HEK293T (cell line): ENCODE measurements around the gene SOX13.

Experiments used
- CTCF ChIA-PET: fragments of 350-600 bp; formaldehyde crosslinking; extraction: SDS; loops from one replicate; lab custom pipeline; 2021; ENCODE audit warnings: antibody characterized with exemption, inconsistent platforms; lab: Yijun Ruan, JAX
- POLR2A ChIA-PET: fragments of 350-600 bp; formaldehyde crosslinking; extraction: SDS; loops from one replicate; lab custom pipeline; 2020; ENCODE audit warnings: antibody characterized with exemption, inconsistent platforms; lab: Yijun Ruan, JAX
- DNase-seq: peaks from one replicate; pipeline ENCODE4 v3.0.0; 2012; ENCODE audit warnings: mixed read lengths; ENCODE audit errors: extremely low spot score
- ARNT ChIP-seq: fragments of 450-650 bp; IDR thresholded peaks from 2 replicates; pipeline ENCODE4 v1.6.1; 2017; ENCODE audit warnings: mild to moderate bottlenecking
- BHLHE40 ChIP-seq: fragments of 450-650 bp; IDR thresholded peaks from 2 replicates; pipeline ENCODE4 v1.6.1; 2016; ENCODE audit warnings: mild to moderate bottlenecking, moderate library complexity, borderline replicate concordance
- CTBP1 ChIP-seq: fragments of 450-650 bp; IDR thresholded peaks from 2 replicates; pipeline ENCODE4 v1.6.1; 2016; ENCODE audit warnings: borderline replicate concordance
- ELF4 ChIP-seq: fragments of 450-650 bp; IDR thresholded peaks from 2 replicates; pipeline ENCODE4 v1.6.1; 2017; ENCODE audit warnings: antibody characterized with exemption
- FOXA1 ChIP-seq: fragments of 450-650 bp; IDR thresholded peaks from 2 replicates; pipeline ENCODE4 v1.6.1; 2016; ENCODE audit warnings: mild to moderate bottlenecking
- FOXK2 ChIP-seq: fragments of 450-650 bp; IDR thresholded peaks from 2 replicates; pipeline ENCODE4 v1.6.1; 2016; ENCODE audit warnings: mild to moderate bottlenecking
- FOXM1 ChIP-seq: fragments of 450-650 bp; IDR thresholded peaks from 2 replicates; pipeline ENCODE4 v1.6.1; 2017; ENCODE audit warnings: mild to moderate bottlenecking, borderline replicate concordance
- HDGF ChIP-seq: fragments of 450-650 bp; IDR thresholded peaks from 2 replicates; pipeline ENCODE4 v1.6.1; 2017; ENCODE audit warnings: antibody characterized with exemption, borderline replicate concordance
- L3MBTL2 ChIP-seq: fragments of 450-650 bp; conservative IDR thresholded peaks from 2 replicates; pipeline ENCODE4 v1.6.1; 2016; ENCODE audit warnings: mild to moderate bottlenecking
- LEF1 ChIP-seq: fragments of 450-650 bp; IDR thresholded peaks from 2 replicates; pipeline ENCODE4 v1.6.1; 2017; ENCODE audit warnings: mild to moderate bottlenecking, borderline replicate concordance
- NFRKB ChIP-seq: fragments of 450-650 bp; IDR thresholded peaks from 2 replicates; pipeline ENCODE4 v1.6.1; 2016; ENCODE audit warnings: mild to moderate bottlenecking, moderate library complexity
- PKNOX1 ChIP-seq: fragments of 450-650 bp; IDR thresholded peaks from 2 replicates; pipeline ENCODE4 v1.6.1; 2016
- SP1 ChIP-seq: fragments of 450-650 bp; IDR thresholded peaks from 2 replicates; pipeline ENCODE4 v1.6.1; 2017
- SUZ12 ChIP-seq: fragments of 450-650 bp; IDR thresholded peaks from 2 replicates; pipeline ENCODE4 v1.6.1; 2016; ENCODE audit warnings: mild to moderate bottlenecking
- TARDBP ChIP-seq: fragments of 450-650 bp; IDR thresholded peaks from 2 replicates; pipeline ENCODE4 v1.6.1; 2016
- ZNF384 ChIP-seq: fragments of 450-650 bp; IDR thresholded peaks from 2 replicates; pipeline ENCODE4 v1.6.1; 2016

SOX13 gene

GRCh38 chr1:204067935-204068334 is 5.0 kb upstream of the SOX13 start:
- ChIA-PET POLR2A (no interaction called here), CTCF (no interaction called here)
- no peak for DNase-seq
- TF ChIP-seq ARNT (no peak), FOXK2 (no peak), SP1 (no peak), ZNF384 (no peak), BHLHE40 (no peak), SUZ12 (no peak), FOXA1 (no peak), NFRKB (no peak), TARDBP (no peak)

- no peak for DNase-seq
- CTCF ChIA-PET, result no interaction called here
- no peak for TF ChIP-seq CTBP1
- TF ChIP-seq ZNF384, result no peak
- no peak for TF ChIP-seq LEF1
- no peak for TF ChIP-seq HDGF
- POLR2A ChIA-PET, result no interaction called here
Observed at GRCh38 chr1:204069887-204070286, 3.0 kb upstream of the SOX13 start.

- ChIA-PET POLR2A (no interaction called here), CTCF (no interaction called here)
- no peak for DNase-seq
- no peak for TF ChIP-seq FOXA1
- no peak for TF ChIP-seq BHLHE40
- TF ChIP-seq FOXM1, result no peak
- TF ChIP-seq SUZ12, result no peak
- TF ChIP-seq ELF4, result no peak
- TF ChIP-seq NFRKB, result no peak
- TF ChIP-seq FOXK2, result no peak
- TF ChIP-seq PKNOX1, result no peak
- TF ChIP-seq LEF1, result no peak
- TF ChIP-seq CTBP1, result no peak
- TF ChIP-seq TARDBP, result no peak
- no peak for TF ChIP-seq SP1
- no peak for TF ChIP-seq HDGF
Observed at GRCh38 chr1:204070895-204071294, 2.0 kb upstream of the SOX13 start.

GRCh38 chr1:204073837-204074273 is 940 bp downstream of the SOX13 start:
- ChIA-PET POLR2A (interaction anchor here (1.3 kb wide), 2 partner anchors 13 to 58 kb away, joined by 3 to 4 read pairs; no protein-coding TSS in a partner anchor), CTCF (interaction anchor here (1.0 kb wide), 1 partner anchor 41 kb away, joined by 5 read pairs; no protein-coding TSS in a partner anchor)
- no peak for DNase-seq
- TF ChIP-seq L3MBTL2, result peak; percentile 51; the same call in 1 of the 2 replicates
- TF ChIP-seq ZNF384, result no peak

GRCh38 chr1:204074274-204075138 is 1.6 kb downstream of the SOX13 start:
- POLR2A ChIA-PET, result interaction anchor here (1.3 kb wide), 1 partner anchor 57 kb away, joined by 3 read pairs; no protein-coding TSS in a partner anchor
- CTCF ChIA-PET, result interaction anchor here (1.0 kb wide), 1 partner anchor 41 kb away, joined by 5 read pairs; no protein-coding TSS in a partner anchor
- TF ChIP-seq FOXK2, result no peak
- TF ChIP-seq HDGF, result no peak
- TF ChIP-seq NFRKB, result no peak
- no peak for TF ChIP-seq FOXM1
- TF ChIP-seq TARDBP, result no peak
- TF ChIP-seq ELF4, result no peak
- no peak for TF ChIP-seq CTBP1
- TF ChIP-seq LEF1, result no peak
- TF ChIP-seq FOXA1, result no peak
- TF ChIP-seq ZNF384, result no peak
- no peak for TF ChIP-seq SUZ12
- TF ChIP-seq SP1, result no peak
- no peak for TF ChIP-seq ARNT
- TF ChIP-seq BHLHE40, result no peak
- no peak for TF ChIP-seq L3MBTL2
- no peak for TF ChIP-seq PKNOX1
- DNase-seq, result peak; percentile 56

GRCh38 chr1:204075139-204075521 is 2.2 kb downstream of the SOX13 start:
- no peak for DNase-seq
- ChIA-PET POLR2A (no interaction called here), CTCF (no interaction called here)
- no peak for TF ChIP-seq ZNF384
- TF ChIP-seq FOXM1, result no peak
- no peak for TF ChIP-seq NFRKB
- TF ChIP-seq BHLHE40, result no peak

GRCh38 chr1:204075890-204076846 is 3.3 kb downstream of the SOX13 start:
- CTCF ChIA-PET, result interaction anchor here (0.6 to 0.7 kb wide), 3 partner anchors 204 to 588 kb away, joined by 3 read pairs; no protein-coding TSS in a partner anchor
- no peak for DNase-seq
- TF ChIP-seq SUZ12 (no peak), HDGF (no peak), SP1 (no peak), PKNOX1 (no peak), FOXA1 (no peak), FOXM1 (no peak), ZNF384 (no peak), LEF1 (no peak), L3MBTL2 (no peak), TARDBP (no peak), CTBP1 (no peak), NFRKB (no peak), BHLHE40 (no peak), ELF4 (no peak)
- POLR2A ChIA-PET, result no interaction called here
